ENCODE data around the gene PEX5L. TPM values are rescaled to one million over a fixed set of nuclear protein-coding genes. Genes with fewer than 3 reads are reported as not detected.

PEX5L gene
- total RNA-seq, 6 experiments from 2014 or later, result not detected

- no peak overlapping the region for H3K4me3 ChIP-seq
- no peaks in the 10 kb centered on the region for H3K27me3 ChIP-seq
- no peaks in the 10 kb centered on the region for H3K9me3 ChIP-seq
- TF ChIP-seq CTCF (IDR thresholded peaks at IDR 0.05) (peak; percentile 31 to 47 (median 45)), POLR2A (IDR thresholded peaks at IDR 0.05) (no peak)
- no peaks in the 10 kb centered on the region for H3K4me1 ChIP-seq
- no peak overlapping the region for H3K27ac ChIP-seq
- WGBS (ENCODE audit: insufficient coverage, low coverage, low lambda C conversion rate, missing lambda C conversion rate), result 70% methylated on average over 6 of the region's 6 CpGs
- peaks cover 0 to 3% (median 0%) of the 10 kb centered on the region in 4 donors for H3K36me3 ChIP-seq
- peak; percentile 41 to 48 (median 44) for ATAC-seq
- intact Hi-C loops (cut with DNase I), result no loop called here
- no peak for DNase-seq
Observed at GRCh38 chr3:179750720-179751328, 285.9 kb downstream of the PEX5L start.

- H3K9me3 ChIP-seq, result no peaks in the 10 kb centered on the region
- H3K27me3 ChIP-seq, result no peaks in the 10 kb centered on the region
- WGBS (ENCODE audit: insufficient coverage, low coverage, low lambda C conversion rate, missing lambda C conversion rate), result 83% methylated on average over 3 of the region's 5 CpGs
- ATAC-seq (no peak), DNase-seq (no peak)
- intact Hi-C loops (cut with DNase I), result no loop called here
- peaks cover 0 to 4% (median 1%) of the 10 kb centered on the region in 4 donors for H3K36me3 ChIP-seq
- H3K27ac ChIP-seq, result no peak overlapping the region
- H3K4me1 ChIP-seq, result no peaks in the 10 kb centered on the region
- no peak overlapping the region for H3K4me3 ChIP-seq
- no peak for TF ChIP-seq CTCF (IDR thresholded peaks at IDR 0.05)
- no peak for TF ChIP-seq POLR2A (IDR thresholded peaks at IDR 0.05)
Observed at GRCh38 chr3:179745716-179746115, 291.0 kb downstream of the PEX5L start.

GRCh38 chr3:179745079-179745478 lies 291.7 kb downstream of the PEX5L start:
- no peak overlapping the region for H3K4me3 ChIP-seq
- H3K27ac ChIP-seq, result no peak overlapping the region
- TF ChIP-seq POLR2A (IDR thresholded peaks at IDR 0.05) (no peak), CTCF (IDR thresholded peaks at IDR 0.05) (no peak)
- no peaks in the 10 kb centered on the region for H3K9me3 ChIP-seq
- H3K36me3 ChIP-seq, result peaks cover 0 to 4% (median 1%) of the 10 kb centered on the region in 4 donors
- DNase-seq, result no peak
- ATAC-seq, result no peak
- no peaks in the 10 kb centered on the region for H3K27me3 ChIP-seq
- WGBS (ENCODE audit: insufficient coverage, low coverage, low lambda C conversion rate, missing lambda C conversion rate), result 91% methylated on average over 4 of the region's 4 CpGs
- intact Hi-C loops (cut with DNase I), result no loop called here
- H3K4me1 ChIP-seq, result peaks cover 0 to 5% (median 0%) of the 10 kb centered on the region in 4 donors
